ENCODE measurements around the gene FKRP.
"Not testable (repeated sequence)": the region's sequence is repeated elsewhere in the genome, so short reads cannot be mapped to it uniquely, and the experiment has no call there.

Gene FKRP, protein sequence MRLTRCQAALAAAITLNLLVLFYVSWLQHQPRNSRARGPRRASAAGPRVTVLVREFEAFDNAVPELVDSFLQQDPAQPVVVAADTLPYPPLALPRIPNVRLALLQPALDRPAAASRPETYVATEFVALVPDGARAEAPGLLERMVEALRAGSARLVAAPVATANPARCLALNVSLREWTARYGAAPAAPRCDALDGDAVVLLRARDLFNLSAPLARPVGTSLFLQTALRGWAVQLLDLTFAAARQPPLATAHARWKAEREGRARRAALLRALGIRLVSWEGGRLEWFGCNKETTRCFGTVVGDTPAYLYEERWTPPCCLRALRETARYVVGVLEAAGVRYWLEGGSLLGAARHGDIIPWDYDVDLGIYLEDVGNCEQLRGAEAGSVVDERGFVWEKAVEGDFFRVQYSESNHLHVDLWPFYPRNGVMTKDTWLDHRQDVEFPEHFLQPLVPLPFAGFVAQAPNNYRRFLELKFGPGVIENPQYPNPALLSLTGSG

DNA sequence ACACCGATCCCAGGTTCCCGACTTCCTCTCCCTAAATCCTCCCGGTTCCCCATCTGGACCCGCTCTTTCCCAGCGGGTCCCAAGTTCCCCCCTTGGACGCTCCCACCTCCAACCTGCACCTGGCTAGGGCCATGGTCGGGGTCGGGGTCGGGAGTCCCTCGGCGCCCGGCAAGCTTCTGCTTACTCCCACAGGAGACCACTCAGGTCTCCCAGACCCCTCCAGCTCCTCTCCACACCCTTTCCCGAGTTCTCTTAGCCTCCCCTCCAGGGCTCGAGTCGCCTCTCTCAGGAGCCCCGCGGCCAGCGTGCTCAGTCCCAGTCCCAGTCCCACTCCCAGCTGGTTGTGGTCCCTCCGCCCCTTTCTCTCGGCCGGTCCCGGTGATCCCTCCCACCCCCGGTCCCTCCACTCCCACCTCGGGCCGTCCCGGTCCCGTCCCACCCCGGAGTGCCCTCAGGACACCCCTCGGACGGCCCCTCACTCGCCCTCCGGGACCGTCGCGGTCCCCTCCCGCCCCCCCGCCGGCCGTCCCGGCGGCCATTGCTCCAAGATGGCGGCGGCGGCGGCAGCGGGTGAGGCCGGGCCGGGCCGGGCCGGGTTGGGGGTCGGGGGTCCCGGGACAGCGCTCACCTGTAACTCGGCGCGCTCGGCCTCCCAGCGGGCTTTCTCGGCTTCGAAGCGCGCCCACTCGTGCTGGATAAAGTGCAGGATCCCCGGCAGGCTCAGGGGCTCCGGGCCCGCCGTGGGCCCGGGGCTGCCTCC, at the start of gene FKRP:
FKRP (plus strand) TSS at position 537 of the 760 bp plus-strand sequence. CDS start 9,394 bp downstream, outside the sequence.
- DNase-seq, result no peak

DNA sequence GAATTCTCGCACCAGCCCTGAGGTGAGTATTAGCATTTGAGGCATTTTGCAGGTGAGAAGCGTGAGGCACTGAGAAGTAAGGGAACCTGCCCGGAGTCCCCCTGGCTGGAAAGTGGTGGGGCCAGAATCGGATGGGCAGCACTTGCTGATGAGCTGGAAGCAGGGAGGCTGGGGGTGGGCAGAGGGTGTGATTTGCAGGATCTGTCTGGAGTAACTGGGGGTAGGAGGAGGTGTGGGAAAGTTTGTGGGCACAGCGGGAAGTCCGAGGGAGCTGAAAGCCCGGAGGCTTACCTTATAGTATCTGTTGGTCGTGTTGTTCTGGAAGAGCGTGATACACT, 49.0 kb upstream of the FKRP start:
- no peak for DNase-seq

DNA sequence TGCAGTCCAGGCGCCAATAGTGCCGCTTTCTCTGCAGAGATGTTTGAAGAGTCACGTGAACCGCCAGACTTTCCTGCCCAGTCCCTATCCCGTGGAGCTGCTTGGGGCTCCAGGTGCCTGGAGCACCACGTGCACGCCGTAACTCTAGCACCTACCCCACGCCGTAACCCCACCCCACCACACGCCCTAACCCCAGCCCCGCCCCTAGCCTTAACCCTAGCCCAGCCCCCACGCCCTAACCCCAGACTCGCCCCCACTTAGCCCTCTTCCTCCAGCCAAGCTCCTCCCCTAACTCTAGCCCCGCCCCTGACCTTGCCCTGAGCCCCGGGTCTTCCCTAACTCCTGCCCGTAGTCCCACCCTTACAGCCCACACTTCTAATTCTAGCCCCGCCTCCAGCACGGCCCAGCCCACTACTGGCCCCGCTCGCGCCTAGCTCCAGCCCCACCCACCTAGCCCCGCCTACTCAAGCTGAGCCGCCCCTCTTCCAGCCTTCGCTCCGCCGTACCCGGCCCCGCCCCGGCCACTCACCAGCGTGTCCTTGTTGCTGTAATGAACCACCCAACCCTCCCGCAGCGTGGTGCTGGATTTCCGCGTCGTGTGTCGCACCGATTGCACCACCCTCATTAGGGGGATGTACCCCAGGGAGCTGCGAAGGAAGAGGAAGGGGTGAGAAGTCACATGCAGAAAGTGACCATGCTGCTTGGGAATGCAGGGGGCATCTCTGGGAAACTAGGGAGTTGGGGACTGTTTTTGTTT, 48.5 kb upstream of the FKRP start:
- peak; percentile 58 for DNase-seq

DNA sequence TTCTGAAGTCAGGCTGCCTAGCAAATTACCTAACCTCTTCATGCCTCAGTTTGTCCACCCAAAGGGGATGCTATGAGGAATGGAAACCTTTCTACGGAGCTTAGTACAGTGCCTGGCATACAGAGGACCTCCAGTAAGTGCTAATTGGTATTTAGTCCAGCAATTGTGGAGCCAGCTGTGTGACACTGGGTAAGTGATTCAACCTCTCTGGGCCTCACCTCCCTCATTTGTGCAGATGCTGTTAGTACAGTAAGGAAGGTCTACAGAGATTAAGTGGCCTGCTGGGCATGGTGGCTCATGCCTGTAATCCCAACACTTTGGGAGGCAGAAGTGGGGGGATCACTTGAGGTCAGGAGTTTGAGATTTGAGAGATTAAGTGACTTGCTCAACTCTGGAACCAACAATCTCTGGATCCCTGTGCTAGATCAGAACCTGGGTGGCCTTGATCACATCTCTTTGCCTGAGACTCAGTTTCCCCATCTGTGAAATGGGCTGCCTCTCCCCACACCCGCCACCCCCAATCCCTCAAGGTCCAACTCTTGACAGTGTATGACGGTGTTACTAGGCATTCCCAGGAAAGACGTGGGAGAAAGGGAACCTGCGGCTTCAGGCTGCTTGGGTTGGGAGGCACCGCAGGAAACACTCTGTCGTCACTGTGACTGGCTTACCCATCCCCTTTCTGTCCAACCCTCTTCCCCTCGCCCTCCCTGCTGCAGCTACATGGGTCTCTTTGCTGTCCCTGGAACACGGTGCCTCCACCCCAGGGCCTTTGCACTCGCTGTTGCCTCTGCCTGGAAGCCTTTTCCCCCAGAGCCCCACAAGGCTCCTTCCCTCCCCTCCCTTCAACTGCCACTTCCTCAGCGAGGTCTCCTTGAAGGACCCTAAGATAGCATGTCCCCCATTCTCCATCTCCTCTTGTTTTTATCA, 47.2 kb upstream of the FKRP start:
- no peak for DNase-seq

DNA sequence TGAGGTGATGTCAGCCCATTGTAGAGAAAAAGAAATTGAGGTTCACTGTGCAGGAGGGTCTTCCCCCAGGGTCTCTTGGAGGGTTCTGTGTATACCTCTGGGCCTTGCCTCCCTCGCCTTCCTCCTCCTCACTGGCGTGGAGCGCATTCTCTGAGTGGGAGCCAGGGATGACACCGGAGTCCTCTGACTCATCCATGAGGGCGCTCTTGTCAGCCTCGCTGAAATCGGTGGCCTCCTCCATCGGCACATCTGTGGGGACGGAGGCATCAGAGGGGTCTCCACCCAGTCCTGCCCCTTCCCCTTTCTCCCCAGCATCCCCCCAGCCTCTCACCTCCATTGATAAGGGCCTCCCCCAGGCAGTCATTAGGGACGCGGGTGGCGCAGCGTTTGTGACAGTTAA, 45.2 kb upstream of the FKRP start:
- DNase-seq, result no peak

DNA sequence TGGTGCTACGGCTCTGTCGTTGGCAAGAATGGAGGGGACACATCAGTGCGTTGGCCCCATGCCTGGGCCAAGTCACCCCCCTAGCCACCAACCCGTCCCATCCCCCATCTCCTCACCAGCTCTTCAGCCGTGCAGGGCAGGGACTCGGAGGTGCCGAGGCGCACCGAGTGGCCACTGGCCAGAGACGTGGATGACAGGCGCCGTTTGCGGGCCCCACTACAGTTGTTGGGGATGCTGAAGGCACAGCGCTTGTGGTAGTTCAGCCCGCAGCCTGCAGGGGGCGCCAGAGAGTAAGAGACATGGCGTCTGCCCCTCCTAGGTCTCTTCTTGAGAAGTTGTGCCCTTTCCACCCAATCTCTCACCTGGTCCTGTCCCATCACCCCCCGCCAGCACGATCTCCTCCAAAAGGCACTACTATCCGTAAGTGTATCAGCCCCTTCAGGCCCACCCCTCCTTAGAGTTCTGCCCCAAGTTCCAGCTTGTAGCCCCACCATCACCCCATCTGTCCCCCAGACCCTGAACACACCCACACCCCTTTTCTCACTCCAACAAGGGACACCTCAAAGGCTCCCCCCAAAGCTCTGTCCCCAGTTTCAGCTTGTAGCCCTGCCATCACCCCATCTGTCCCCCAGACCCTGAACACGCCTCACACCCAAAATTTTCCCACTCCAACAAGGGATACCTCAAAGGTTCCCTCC, 41.3 kb upstream of the FKRP start:
- DNase-seq, result peak; percentile 74

DNA sequence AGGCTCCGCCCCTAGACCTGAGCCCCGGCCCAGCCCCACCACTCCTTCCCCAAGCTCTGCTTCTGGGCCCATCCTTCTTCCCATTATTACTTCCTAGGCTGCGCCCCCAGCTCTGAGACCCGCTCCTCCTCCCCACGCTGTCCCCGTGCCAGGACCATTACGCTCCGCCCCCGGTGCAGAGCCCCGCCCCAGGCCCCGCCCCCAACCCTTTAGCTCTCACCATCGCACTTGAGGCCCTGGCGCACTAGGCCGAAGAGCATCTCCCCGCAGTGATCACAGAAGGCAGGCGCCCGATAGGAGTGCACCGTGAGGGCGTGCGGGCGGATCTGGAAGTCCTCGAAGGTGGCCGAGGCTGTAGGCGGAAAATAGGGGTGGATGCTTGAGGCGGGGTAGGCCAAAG, 35.2 kb upstream of the FKRP start:
- DNase-seq, result no peak

DNA sequence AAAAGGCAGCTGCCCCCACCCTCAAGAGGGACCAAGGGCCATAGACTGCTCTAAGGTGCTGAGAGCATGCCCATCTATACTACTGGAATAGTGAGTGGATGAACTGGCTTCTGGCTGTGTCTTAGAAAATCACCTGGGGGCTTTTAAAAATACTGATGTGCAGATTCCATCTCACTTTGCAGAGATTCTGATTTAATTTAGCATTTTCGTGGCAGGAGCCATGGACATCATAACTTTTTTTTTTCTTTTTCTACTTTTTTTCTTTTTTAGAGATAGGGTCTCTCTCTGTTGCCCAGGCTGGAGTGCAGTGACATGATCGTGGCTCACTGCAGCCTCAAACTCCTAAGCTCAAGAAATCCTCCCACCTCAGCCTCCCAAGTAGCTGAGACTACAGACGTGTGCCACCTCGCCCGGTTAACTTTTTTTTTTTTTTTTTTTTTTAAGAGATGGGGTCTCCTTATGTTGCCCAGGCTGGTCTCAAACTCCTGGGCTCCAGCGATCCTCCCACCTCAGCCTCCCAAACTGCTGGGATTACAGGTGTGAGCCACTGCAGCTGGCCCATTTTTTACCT, 33.0 kb upstream of the FKRP start:
- DNase-seq, result not testable (repeated sequence)

DNA sequence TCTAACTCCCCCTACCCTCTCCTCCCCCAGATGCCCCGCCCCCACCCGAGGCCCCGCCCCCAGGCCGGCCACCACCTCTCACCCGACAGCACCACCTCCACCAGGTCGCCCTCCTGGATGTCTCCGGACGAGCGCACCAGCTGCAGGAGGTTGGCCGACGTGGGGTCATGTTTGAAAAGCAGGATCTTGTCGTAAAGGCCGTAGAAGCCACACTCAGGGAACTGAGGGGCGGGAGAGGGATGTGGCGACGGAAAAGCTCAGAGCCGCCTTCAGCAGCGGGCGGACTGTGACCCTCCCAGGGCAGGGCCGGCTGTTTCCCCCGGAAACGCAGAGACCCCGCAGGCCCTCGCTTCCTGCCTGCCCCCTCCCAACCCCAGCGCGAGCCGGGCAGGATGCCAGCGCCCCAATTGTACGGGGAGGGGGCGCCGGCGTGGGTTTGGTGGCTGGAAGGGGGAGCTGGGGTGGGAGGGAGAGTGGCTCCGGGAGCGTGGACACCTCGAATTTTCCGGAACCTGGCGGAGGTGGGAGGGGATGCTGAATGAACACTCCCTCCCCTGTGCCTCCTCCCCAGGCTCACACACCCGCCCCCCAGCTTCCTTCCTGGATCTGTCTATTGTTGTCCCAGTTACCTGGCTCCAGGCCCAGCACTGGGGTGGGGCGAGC, 31.9 kb upstream of the FKRP start:
- DNase-seq, result peak; percentile 91

DNA sequence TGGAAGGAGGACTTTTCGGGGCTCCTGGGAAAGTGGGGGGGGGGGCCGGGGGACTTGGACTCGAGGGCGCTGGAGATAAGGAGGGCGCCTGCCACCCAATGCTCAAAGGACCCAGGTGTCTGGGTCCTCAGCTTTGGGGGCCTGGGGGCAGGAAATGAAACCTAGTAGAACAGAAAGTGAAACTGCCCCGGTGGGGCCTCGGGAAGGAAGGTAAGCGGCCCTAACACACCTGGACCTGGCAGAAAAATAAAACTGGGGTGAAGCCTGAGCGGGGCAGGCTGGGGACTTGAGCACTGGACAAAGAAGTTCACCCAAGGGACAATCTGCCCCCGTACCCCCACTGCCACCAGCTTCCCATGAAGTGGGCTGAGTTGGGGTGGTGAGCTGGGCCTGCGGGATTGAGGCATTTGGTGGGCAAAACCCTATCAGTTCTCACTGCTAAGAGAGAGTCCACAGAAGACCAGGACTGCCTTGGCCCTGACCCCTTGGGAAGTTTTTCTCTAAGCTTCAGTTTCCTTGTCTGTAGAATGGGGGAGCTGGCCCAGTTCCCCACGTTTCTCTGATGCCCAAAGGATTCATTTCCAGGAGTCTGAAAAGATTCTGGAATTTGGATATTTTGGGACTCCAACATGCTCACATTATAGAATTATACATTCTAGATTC, 31.3 kb upstream of the FKRP start:
- peak; percentile 12 for DNase-seq

DNA sequence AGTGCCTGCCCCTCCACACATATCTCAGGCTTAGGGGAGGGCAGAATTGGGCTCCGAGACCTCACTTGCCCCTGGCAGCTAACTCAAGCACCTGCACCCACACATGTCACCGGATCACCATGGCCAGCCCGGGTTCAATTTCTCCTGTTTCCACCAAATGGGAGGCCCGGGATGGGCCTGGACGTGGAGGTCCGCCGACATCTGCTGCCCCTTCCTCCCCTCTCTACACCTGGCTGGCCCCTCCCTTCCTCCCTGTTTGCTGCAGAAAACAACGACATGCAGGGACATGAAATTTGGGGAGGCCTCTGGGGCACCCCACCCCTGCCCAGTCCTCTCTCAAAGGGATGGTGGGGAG, 30.3 kb upstream of the FKRP start:
- no peak for DNase-seq

DNA sequence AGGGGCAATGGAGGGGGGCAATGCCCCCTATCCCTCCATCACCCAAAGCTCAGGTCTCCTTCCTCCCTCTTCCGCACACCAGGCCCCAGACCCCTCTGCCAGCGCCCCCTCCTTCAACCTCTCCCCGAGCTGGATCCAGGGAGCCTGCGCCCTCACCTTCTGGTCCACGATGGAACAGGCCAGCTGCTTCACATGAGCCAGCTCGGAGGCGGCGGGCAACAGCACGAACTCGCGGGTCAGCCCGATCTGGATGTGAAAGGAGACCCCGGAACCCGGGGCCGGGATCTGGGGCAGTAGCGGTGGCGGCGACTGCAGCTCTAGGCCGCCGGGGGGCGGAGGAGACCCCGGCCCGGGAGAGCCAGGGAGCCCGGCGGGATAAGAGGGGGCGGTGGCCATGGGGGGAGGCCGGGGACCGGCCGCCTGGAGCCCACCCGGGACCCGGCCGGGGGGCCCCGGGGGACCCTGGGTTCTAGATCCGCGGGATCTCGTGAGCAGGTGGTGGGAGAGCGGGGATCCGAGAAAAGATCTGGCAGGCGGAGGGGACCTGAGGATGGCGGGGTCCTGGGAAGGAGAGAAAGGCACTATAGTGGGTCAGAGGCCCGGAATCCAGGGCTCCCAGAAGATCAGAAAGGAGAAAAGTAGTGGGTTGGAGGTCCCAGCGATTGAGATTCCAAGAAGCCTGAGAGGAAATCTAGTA, 29.7 kb upstream of the FKRP start:
- DNase-seq, result no peak

DNA sequence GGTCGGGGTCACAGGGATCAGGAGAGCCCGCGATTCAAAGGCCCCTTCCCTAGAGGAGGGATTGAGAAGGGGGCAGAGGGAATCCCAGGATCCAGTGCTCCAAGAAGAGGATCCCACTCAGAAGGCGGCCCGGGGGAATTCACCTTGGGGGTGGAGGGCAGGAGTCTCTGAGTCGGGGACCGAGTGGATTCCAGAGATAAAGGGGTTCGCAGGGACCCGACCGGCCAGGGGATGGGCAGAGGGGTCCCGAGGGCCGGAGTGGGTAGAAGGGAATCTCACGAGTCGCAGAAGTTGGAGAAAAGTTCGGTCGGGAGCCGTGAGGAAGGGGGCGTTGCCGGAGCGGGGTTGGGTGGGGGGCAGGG, 29.2 kb upstream of the FKRP start:
- DNase-seq, result no peak

DNA sequence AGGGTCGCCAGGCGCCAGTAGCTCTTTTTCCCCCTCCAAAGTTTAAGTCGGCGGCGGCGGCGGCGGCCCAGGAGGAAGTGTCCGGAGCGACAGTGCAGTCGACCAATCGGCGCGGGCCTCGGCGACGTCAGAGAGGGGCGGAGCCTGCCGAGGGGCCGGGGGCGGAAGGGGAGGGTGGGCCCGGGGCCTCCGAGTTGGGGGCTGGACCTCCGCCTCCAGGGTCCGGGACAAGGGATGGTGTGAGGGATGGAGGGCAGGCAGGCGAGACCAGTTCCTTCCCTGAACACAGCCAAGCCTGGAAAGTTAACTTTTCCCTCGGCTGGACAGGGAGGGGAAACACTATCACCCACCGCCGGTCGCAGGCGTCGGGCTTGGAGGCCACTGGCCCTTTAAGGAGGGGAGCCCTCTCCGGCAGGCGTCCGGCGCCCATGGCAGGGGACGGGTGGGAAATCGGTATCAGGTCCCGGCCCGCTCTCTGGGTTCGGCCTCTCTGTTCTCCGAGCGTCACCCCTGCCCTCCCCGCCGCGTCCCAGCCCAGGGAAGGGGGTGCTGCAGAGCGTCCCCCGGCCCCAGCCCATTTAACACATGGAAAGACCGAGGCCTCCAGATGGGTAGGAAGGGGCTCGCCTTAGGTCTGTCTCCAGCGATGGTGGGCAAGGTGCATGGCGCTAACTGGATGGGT, 28.7 kb upstream of the FKRP start, which contains the start of gene PRKD2:
PRKD2 (minus strand) TSS at position 81 of the 682 bp plus-strand sequence. CDS start 744 bp downstream, outside the sequence.
- DNase-seq, result peak; percentile 71

DNA sequence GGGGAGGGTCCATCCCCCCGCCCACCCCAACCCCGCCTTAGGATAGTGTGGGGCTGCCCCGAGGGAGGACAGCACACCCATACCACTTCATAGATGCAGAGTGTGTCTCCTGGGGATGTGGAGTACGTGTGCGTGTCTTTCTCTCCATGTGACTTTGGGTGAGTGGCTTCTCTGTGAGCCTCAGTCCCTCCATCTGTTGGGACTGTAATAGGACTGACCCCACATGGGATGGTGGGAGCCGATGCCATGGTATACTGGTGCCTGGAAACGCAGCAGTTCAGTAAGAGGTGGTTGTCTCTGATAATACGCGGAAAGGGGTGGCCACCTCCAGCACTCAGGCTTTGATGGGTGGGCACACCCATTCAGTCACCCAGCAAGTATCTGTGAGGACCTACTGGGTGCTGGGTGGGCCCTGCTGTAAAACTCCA, 28.1 kb upstream of the FKRP start:
- DNase-seq, result peak; percentile 79

DNA sequence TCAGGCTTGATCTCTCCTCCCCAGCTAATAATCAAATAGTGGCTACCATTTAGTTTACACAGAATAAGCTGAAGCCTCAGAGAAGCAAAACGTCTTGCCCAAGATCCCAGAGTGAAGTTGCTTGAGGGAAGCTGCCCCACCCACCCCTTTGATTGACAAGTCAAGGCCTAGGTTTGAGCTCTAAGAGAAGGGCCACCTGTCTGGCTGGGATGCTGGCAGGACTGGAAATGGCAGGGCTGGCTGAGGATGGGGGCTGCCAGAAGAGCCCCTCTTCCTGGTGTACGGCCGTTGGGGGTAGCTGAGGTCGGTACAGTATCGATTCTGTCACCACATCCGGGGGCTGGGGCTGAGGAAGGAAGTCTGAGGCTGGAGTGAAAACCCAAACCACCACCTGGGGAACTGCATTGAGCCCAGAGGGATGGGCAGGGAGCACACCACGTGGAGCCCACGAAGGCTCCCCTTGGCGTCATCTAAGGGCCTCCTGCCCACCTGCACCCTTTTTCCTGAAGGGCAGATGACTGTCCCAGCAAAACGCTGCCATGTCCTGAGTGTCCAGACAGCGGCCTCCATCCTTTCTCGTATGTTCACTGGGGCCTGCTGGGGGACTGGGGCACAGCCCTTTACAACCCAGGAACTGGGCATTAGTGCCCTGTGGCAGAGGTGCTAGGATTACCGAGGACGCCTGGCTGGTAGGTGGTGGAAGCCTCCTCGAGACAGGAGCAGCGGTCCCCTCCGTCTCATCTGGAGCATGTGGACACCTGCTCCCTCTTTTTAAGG, 27.5 kb upstream of the FKRP start:
- DNase-seq, result no peak

DNA sequence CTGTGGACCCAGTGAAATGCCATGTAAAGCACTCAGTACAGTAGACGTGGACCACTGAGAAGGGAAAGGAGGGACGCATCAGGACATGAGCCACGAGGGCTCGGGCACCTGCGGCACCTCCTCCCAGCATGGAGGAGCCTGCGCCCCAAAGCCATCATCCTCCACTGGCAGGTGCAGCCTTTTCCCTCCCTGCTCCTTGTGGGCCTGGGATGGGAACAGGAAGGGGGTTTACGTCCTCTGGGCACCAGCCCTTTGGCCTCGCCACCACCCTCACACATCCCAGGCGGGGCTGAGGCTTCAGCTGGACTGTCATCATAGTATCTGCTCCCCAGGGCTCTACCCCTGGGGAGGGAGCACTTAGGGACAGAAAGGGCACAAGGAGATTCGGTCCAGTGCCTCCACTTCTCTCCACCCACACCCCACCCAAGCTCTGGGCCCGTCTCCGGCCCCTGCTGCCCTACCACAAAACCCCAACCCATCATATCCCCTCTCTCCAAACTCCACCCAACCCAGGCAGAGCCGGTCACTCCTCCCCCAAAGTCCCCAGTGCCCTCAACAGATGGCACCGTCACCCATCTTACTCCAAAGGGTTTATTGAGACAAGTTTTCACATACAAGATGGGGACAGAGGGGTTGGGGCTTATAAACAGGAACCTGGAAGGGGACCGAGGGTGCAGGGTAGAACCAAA, 26.8 kb upstream of the FKRP start:
- DNase-seq, result no peak

Measured in hematopoietic multipotent progenitor cell treated with erythropoietin and hydrocortisone succinate and interleukin-3 and kit ligand, for 8 days (in vitro differentiated cells).